CD4-positive, alpha-beta T cell treated with Interleukin-6 for 4 hours (primary cell): Measurements from ENCODE around the gene DCAF15.
"Not testable (repeated sequence)": the region's sequence is repeated elsewhere in the genome, so short reads cannot be mapped to it uniquely, and the experiment has no call there.

Source experiments
- DNase-seq: peaks from one replicate; pipeline ENCODE4 v3.0.0-alpha.2; 2020; ENCODE audit warnings: mixed read lengths

DCAF15 gene

DNA sequence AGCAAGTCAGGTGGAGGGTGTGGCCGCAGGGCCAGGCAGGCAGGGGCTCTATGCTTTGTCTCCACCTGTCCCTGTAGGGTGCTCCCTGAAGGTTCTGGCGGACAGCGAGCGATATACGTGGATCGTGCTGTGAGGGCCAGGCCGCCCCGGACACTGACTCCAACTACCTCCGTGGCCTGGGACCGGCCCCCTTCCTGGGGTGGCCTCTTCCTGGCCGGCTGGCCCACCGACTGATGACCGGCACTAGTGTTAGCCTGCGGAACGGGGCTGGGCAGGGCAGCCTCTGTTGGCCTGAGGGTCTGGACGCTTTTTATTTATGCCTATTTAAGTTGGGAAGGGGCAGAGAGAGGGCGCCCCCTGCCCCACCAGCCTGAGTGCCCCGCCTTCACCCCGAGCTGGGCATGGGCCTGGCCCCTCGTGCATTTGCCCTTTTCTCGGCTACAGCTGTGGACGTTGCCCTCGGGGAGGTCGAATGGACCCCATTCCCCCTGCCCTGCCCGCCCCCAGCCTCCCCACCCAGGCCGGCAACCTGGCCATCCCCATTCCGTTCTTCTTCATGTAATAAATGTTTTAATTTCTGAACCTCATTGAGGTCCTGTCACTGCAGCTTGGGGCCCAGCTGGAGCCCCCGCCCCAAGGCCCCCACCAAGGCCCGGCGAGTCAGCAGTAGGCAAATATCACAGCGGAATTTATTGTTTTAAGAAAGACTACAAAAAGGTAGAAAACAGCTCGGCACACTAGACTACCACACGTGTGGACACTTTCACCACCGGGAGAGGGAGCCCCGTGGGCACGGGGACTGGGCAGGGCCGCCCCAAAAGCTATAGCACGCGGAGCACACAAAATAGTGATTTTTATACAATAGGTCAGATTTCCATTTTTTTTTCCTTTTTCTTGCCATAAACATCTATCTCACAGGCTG lies 8.8 kb downstream of the DCAF15 start:
- no peak for DNase-seq

- DNase-seq, result no peak
Measured at GRCh38 chr19:13961826-13962698, 9.8 kb downstream of the DCAF15 start.

GRCh38 chr19:13962699-13963602 lies 10.6 kb downstream of the DCAF15 start:
- no peak for DNase-seq

GRCh38 chr19:13963603-13964105 lies 11.3 kb downstream of the DCAF15 start:
- no peak for DNase-seq

DNA sequence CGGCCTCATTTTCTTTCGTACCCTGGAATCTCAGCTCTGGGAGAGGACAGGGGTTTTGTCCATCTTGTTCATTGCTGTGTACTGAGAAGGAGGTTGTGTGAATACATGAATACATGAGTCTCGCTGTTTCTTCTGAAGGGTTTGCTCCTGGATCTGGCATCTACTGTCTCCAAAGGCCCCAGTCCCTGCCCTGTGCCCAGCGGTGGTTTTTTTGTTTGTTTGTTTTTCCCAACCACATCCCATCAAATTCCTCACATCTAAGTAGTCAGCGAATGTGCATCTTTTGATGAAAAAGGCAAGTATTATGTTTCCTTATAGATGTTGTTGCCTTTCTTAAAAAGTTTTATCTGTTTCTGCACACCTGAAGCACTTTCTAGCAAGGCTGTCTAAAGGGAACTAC lies 12.5 kb downstream of the DCAF15 start:
- DNase-seq, result no peak

DNA sequence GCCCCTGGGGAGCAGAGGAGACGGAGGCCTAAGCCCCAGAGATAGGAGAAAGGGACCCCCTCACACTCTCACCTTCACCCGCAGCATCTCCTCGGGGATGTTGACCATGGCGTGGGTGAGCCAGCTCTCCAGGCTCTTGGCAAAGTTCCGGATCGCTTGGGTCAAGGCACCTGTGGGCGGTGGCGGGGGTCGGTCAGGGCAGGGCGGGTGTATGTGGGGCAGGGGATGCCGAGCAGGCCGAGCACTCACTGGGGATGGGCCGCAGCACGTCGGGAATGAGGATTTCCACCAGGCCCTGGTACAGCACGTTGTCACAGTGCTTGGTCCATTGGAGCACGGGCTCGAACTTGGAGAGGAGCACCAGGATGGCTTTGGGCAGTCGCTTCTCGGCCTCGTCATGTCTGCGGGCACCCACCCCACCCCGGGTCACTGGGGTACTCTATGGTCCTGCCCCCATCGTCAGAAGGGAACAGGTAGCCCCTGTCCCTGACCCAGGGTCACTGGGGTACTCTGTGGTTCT lies 13.1 kb downstream of the DCAF15 start:
- DNase-seq, result no peak

- no peak for DNase-seq
Measured at GRCh38 chr19:13965926-13966683, 13.8 kb downstream of the DCAF15 start.

DNA sequence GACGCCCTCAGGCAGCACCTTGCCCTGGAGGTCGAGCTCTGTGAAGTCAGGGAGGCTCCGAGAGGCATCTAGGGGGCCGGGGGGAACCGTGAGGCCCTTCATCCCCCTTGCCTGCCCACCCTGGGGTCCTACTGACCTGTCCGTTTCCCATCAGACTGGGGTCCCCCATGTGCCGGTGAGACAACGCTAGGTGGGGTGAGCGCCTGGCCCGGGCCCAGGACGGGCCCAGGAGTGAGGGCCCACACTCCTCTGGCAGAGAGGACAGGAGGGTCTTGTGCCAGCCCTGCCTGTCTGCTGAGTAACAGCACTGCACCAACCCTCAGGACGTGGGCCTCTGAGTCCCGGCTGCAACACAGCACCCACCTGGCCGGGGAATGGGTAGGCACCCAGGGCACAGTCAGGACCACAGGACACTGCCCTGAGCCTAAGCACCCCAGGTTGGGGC lies 14.4 kb downstream of the DCAF15 start:
- no peak for DNase-seq

- DNase-seq, result not testable (repeated sequence)
Measured at GRCh38 chr19:13967206-13967605, 14.9 kb downstream of the DCAF15 start.

DNA sequence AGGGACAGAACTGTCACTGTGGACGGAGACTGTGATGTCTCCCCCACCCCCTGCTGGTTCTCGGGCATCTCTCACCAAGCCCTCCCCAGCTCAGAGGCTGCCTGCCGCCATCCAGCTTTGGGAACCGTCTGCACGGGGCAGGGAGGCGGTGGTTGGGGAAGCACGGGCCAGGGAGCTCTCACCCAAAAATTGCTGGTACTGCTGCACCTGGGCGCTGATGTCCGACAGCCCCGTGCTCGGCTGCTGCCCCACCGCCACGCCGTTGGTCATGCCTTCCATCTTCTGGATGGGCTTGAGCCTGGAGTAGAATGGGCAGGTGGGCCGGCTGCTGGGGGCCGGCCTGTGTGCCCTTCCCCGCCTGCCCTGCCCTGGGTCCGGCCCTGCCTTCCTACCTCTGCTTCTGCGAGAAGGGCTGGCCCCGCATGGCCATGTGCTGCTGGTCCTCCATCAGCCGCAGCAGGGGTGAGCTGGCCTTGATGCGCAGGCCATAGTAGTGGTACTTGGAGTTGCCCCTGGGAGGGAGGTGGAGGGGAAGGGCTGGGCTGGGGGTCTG lies 16.1 kb downstream of the DCAF15 start:
- DNase-seq, result no peak

GRCh38 chr19:13968999-13969398 lies 16.7 kb downstream of the DCAF15 start:
- DNase-seq, result no peak

DNA sequence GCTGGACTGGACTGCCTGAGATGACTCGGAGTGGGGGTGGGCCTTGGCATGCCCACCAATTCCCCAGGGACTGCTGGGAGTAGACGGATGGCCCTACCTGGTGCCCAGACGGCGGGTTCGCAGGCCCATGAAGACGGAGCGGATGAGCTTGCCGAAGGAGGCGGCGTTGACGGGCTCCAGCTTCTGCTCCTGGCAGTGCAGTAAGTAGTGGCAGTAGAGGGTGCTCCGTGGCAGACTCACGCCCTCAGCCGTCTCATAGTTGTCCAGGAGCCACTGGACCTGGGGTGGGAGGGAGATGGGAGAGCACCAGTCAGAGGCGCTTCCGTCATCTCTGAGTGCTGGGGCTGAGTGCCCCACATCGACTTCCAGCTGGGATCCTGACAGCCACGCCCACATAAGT lies 17.6 kb downstream of the DCAF15 start:
- no peak for DNase-seq

DNA sequence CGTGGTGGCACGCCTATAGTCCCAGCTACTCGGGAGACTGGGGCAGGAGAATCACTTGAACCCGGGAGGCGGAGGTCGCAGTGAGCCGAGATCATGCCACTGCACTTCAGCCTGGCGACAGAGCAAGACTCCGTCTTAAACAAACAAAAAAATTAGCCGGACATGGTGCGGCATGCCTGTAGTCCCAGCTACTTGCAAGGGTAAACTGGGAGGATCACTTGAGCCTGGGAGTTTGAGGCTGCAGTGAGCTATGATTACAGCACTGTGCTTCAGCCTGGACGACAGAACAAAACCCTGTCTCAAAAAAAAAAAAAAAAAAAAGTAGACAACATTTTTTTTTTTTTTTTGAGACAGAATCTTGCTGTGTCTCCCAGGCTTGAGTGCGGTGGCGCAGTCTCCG lies 19.6 kb downstream of the DCAF15 start:
- not testable (repeated sequence) for DNase-seq

GRCh38 chr19:13972368-13973155 lies 20.3 kb downstream of the DCAF15 start:
- DNase-seq, result no peak

- not testable (repeated sequence) for DNase-seq
Measured at GRCh38 chr19:13973479-13973878, 21.2 kb downstream of the DCAF15 start.

GRCh38 chr19:13974073-13974472 lies 21.8 kb downstream of the DCAF15 start:
- peak; percentile 75 for DNase-seq

DNA sequence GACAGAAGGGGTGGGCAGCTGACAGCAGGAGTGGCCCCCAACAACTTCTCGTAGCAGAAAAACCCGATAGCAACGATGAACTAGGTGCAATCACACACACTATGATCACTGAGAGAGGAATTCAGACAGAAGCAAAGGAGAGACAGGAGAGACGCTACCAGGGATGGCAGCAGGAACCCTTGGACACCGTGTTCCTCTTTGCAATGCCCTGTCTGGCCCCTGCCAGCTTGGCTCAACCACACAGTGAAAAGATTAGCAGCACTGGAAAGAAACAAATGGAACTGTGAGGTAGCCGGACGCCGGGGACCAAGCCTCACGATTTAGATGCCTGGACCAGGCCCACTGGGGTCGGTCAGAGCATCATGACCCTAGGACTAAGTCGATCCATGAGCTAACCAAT lies 23.6 kb downstream of the DCAF15 start:
- no peak for DNase-seq

DNA sequence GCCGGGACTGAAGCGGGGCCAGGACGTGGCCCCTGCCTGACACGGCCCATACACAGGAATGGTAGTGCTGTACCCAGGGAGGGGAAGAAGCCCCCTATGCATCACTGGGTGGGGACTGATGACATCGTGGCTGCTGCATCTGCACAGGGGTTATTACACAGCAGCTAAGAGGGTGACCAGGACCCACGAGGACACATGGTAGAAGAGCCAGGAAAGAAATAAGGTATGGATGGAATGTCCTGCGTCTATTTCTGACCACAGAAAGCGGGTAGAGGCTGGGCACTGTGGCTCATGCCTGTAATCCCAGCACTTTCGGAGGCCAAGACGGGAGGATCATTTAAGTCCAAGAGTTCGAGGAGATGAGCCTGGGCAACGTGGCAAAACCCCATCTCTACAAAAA lies 24.1 kb downstream of the DCAF15 start:
- no peak for DNase-seq

DNA sequence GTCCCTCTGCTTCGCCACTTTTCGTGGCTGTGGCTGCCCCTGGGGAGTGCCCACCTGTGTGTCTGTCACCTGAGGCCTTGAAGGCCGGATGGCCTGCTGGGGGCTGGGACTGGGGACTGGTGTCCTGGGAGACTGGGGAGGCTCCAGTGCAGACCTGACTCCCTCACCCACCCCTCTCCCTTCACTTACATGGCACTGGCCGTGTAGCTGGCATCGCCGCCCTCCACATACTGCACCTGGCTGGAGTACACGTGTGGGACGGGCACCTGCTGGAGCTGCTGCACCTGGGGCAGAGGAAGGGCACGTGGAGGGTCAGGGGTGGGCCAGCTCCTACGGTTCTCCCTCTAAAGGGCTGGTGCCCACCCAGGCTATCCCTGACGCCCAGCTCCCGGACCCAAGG lies 25.5 kb downstream of the DCAF15 start:
- DNase-seq, result no peak
